Measurements from ENCODE around the gene CSRNP3.

- TF ChIP-seq CTCF (conservative IDR thresholded peaks at IDR 0.05) (no peak), EZH2 (IDR thresholded peaks at IDR 0.05; ENCODE audit: low read depth) (no peak)
These were observed 218.0 kb downstream of the CSRNP3 start for GRCh38 chr2:165687426-165688002.
